Thyroid gland (tissue), 4 donors: ENCODE data around the gene MACROD1.

Experiments
- POLR2A ChIP-seq, 2 donors: fragments of 450-650 bp; IDR thresholded peaks; one replicate each; pipeline ENCODE4 v1.6.1; 2017; ENCODE audit warnings: antibody characterized with exemption in 2 of 2, mild to moderate bottlenecking in 2 of 2, moderate library complexity in 1 of 2
- TF ChIP-seq, protein P1 (sequence below), 6 experiments: fragments of 200-600 bp in 3 of 6; fragments of 450-650 bp in 3 of 6; sonication (generic) in 3 of 6; IDR thresholded peaks; one replicate each; pipeline ENCODE4 v1.5.1; 2016 to 2019; ENCODE audit warnings: antibody characterized with exemption in 6 of 6, mild to moderate bottlenecking in 2 of 6, inconsistent platforms in 1 of 6, moderate library complexity in 1 of 6

DNA sequence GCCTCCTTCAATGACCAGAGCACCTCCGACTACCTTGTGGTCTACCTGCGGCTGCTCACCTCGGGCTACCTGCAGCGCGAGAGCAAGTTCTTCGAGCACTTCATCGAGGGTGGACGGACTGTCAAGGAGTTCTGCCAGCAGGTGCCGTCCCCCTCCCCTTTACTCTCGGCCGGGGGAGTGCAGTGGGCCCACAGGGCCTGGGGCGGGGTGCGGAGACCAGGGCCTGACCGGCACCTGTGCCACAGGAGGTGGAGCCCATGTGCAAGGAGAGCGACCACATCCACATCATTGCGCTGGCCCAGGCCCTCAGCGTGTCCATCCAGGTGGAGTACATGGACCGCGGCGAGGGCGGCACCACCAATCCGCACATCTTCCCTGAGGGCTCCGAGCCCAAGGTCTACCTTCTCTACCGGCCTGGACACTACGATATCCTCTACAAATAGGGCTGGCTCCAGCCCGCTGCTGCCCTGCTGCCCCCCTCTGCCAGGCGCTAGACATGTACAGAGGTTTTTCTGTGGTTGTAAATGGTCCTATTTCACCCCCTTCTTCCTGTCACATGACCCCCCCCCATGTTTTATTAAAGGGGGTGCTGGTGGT, 168.7 kb downstream of the MACROD1 start:
- TF ChIP-seq, protein P1, sequence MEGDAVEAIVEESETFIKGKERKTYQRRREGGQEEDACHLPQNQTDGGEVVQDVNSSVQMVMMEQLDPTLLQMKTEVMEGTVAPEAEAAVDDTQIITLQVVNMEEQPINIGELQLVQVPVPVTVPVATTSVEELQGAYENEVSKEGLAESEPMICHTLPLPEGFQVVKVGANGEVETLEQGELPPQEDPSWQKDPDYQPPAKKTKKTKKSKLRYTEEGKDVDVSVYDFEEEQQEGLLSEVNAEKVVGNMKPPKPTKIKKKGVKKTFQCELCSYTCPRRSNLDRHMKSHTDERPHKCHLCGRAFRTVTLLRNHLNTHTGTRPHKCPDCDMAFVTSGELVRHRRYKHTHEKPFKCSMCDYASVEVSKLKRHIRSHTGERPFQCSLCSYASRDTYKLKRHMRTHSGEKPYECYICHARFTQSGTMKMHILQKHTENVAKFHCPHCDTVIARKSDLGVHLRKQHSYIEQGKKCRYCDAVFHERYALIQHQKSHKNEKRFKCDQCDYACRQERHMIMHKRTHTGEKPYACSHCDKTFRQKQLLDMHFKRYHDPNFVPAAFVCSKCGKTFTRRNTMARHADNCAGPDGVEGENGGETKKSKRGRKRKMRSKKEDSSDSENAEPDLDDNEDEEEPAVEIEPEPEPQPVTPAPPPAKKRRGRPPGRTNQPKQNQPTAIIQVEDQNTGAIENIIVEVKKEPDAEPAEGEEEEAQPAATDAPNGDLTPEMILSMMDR (IDR thresholded peaks at IDR 0.05) = no peak
- TF ChIP-seq POLR2A (IDR thresholded peaks at IDR 0.05) = no peak
